HCT116 (cell line): ENCODE data around the gene ARNT2. TPM values are rescaled to one million over a fixed set of nuclear protein-coding genes. Genes with fewer than 3 reads are reported as not detected.

ENCODE experiments used
- ATAC-seq: fragments of 200-7000 bp; cut with Tn5 transposase; 2 replicates; pipeline ENCODE4 v1.9.1; 2020; ENCODE audit warnings: mild to moderate bottlenecking, moderate library complexity
- BruUV-seq: library from RNA; stranded (reverse); fragments of 400-500 nt; replicated peaks from 2 replicates; lab custom pipeline; 2021; lab: Mats Ljungman, UMichigan
- CTCF ChIA-PET: fragments of 300-600 bp; sonication (Branson Sonifier 250); formaldehyde crosslinking; loops from one replicate; lab custom pipeline; 2021; ENCODE audit warnings: antibody characterized with exemption; lab: Charles Lee
- POLR2A ChIA-PET: fragments of 300-600, 350-600 bp; sonication (Branson Sonifier 250); formaldehyde crosslinking; loops from one replicate; lab custom pipeline; 2021; ENCODE audit warnings: antibody characterized with exemption; lab: Charles Lee
- RAD21 ChIA-PET, 2 experiments: fragments of 300-600 bp; sonication (Branson Sonifier 250); formaldehyde crosslinking; loops; one replicate each; lab custom pipeline; 2023; ENCODE audit warnings: low total read pairs in 2 of 2; ENCODE audit not compliant: uncharacterized antibody in 2 of 2, unreplicated experiment in 2 of 2, low non-redundant PET in 1 of 2; lab: Charles Lee
- DNase-seq: peaks from one replicate; pipeline ENCODE4 v3.0.0-alpha.2; 2010; ENCODE audit warnings: low read depth, low spot score
- H2AFZ ChIP-seq: fragments of 200-600 bp; shearing (Covaris generic), sonication (generic); 2 replicates; pipeline ENCODE4 v1.6.1; 2017; ENCODE audit warnings: low read depth, mixed run types, mixed read lengths, antibody characterized with exemption, low read length; ENCODE audit not compliant: poor library complexity, severe bottlenecking
- H3K27ac ChIP-seq: 2 replicates; pipeline ENCODE4 v1.5.1; 2012; ENCODE audit warnings: low read depth, low read length
- H3K27me3 ChIP-seq: fragments of 200-600 bp; sonication (generic); 2 replicates; pipeline ENCODE4 v1.6.1; 2016; ENCODE audit warnings: mixed run types, low read length, mixed read lengths; ENCODE audit not compliant: insufficient read depth
- H3K36me3 ChIP-seq, 2 experiments: fragments of 200-500 bp in 1 of 2; fragments of 200-600 bp in 1 of 2; sonication (Bioruptor generic) in 1 of 2; sonication (generic) in 1 of 2; 2 replicates each; pipeline versions ENCODE4 v1.5.1 to v1.6.1; 2014 to 2016; ENCODE audit warnings: low read length in 2 of 2, inconsistent platforms in 1 of 2, mixed read lengths in 1 of 2, mixed run types in 1 of 2; ENCODE audit not compliant: insufficient read depth in 2 of 2, control insufficient read depth in 1 of 2
- H3K4me1 ChIP-seq, 2 experiments: fragments of 200-600 bp in 1 of 2; sonication (generic) in 1 of 2; 2 replicates each; pipeline versions ENCODE4 v1.5.1 to v1.6.1; 2012 to 2017; ENCODE audit warnings: low read length in 2 of 2, inconsistent platforms in 1 of 2, mild to moderate bottlenecking in 1 of 2, mixed read lengths in 1 of 2, mixed run types in 1 of 2, moderate library complexity in 1 of 2; ENCODE audit not compliant: insufficient read depth in 2 of 2, control insufficient read depth in 1 of 2
- H3K4me2 ChIP-seq: fragments of 200-600 bp; sonication (generic); 2 replicates; pipeline ENCODE4 v1.6.1; 2017; ENCODE audit warnings: mixed run types, low read length, mixed read lengths
- H3K4me3 ChIP-seq, 2 experiments: fragments of 200-600 bp in 1 of 2; sonication (generic) in 1 of 2; replicated peaks in 1 of 2; 2 replicates each; pipeline ENCODE4 v1.5.1; 2011 to 2016; ENCODE audit warnings: low read length in 2 of 2, control low read depth in 1 of 2, low read depth in 1 of 2, mild to moderate bottlenecking in 1 of 2, mixed read lengths in 1 of 2, mixed run types in 1 of 2
- H3K79me2 ChIP-seq: fragments of 200-600 bp; sonication (generic); 2 replicates; pipeline ENCODE4 v1.6.1; 2017; ENCODE audit warnings: mild to moderate bottlenecking, mixed run types, low read length, moderate library complexity, mixed read lengths; ENCODE audit not compliant: insufficient read depth
- H3K9ac ChIP-seq: fragments of 200-600 bp; sonication (generic); 2 replicates; pipeline ENCODE4 v1.6.1; 2016; ENCODE audit warnings: low read length, mixed read lengths
- H3K9me2 ChIP-seq: fragments of 200-600 bp; sonication (generic), shearing (Covaris generic); 2 replicates; pipeline ENCODE4 v1.6.1; 2017; ENCODE audit warnings: mixed run types, mild to moderate bottlenecking, moderate library complexity; ENCODE audit not compliant: insufficient read depth
- H3K9me3 ChIP-seq, 2 experiments: fragments of 200-500 bp in 1 of 2; fragments of 200-600 bp in 1 of 2; sonication (Bioruptor generic) in 1 of 2; sonication (generic) in 1 of 2; 2 replicates each; pipeline ENCODE4 v1.6.1; 2014 to 2017; ENCODE audit warnings: low read length in 2 of 2, mixed read lengths in 2 of 2, inconsistent platforms in 1 of 2, low read depth in 1 of 2, mild to moderate bottlenecking in 1 of 2, mixed run types in 1 of 2, moderate library complexity in 1 of 2; ENCODE audit not compliant: control insufficient read depth in 1 of 2, insufficient read depth in 1 of 2
- H4K20me1 ChIP-seq: fragments of 200-600 bp; sonication (generic), shearing (Covaris generic); 2 replicates; pipeline ENCODE4 v1.6.1; 2017; ENCODE audit warnings: mixed run types, mild to moderate bottlenecking, moderate library complexity; ENCODE audit not compliant: insufficient read depth
- CEBPB ChIP-seq: IDR thresholded peaks from 2 replicates; pipeline ENCODE4 v1.6.1; 2012; ENCODE audit warnings: low read depth
- ELF1 ChIP-seq: IDR thresholded peaks from 2 replicates; pipeline ENCODE4 v1.6.1; 2012; ENCODE audit warnings: low read depth, borderline replicate concordance
- EZH2phosphoT487 ChIP-seq: fragments of 200-600 bp; IDR thresholded peaks from 2 replicates; pipeline ENCODE4 v1.6.1; 2018; ENCODE audit warnings: antibody characterized with exemption, borderline replicate concordance
- JUND ChIP-seq: IDR thresholded peaks from 2 replicates; pipeline ENCODE4 v1.6.1; 2012
- POLR2AphosphoS5 ChIP-seq: IDR thresholded peaks from 2 replicates; pipeline ENCODE4 v1.6.1; 2011; ENCODE audit warnings: mild to moderate bottlenecking, low read depth, low read length, moderate library complexity
- TCF7L2 ChIP-seq: IDR thresholded peaks from 2 replicates; pipeline ENCODE4 v1.7.0; 2011; ENCODE audit warnings: borderline replicate concordance, inconsistent platforms; ENCODE audit not compliant: insufficient read depth, insufficient read length; ENCODE audit errors: extremely low read depth
- ZBTB33 ChIP-seq: IDR thresholded peaks from 2 replicates; pipeline ENCODE4 v1.6.1; 2011; ENCODE audit warnings: mild to moderate bottlenecking, low read length, moderate library complexity; ENCODE audit not compliant: insufficient replicate concordance; ENCODE audit errors: extremely low read depth
- ZFX ChIP-seq: fragments of 450-650 bp; IDR thresholded peaks from 2 replicates; pipeline ENCODE4 v1.6.1; 2017
- intact Hi-C: fragments of 100-400 bp; cut with micrococcal nuclease; formaldehyde crosslinking; loops from 2 replicates; pipeline ENCODE4 v1.10.0; 2022
- total RNA-seq: library from RNA; stranded (reverse); gene quantifications from one replicate; pipeline ENCODE4 v1.2.1, GENCODE V29; 2021; ENCODE audit not compliant: unreplicated experiment

The ARNT2 gene
- total RNA-seq, 1 experiment from 2014 or later: 3.0 TPM

- POLR2A ChIA-PET: no interaction called here
- no peak for TF ChIP-seq JUND
- no peak for TF ChIP-seq ELF1
- TF ChIP-seq CEBPB: no peak
- TF ChIP-seq ZFX: no peak
- no peak for TF ChIP-seq POLR2AphosphoS5
- no peak for TF ChIP-seq ZBTB33
- no peak for TF ChIP-seq TCF7L2
- no peak for TF ChIP-seq EZH2phosphoT487
- intact Hi-C loops: no loop called here
These were observed 27.6 kb downstream of the ARNT2 start for GRCh38 chr15:80431635-80432344.

More at GRCh38 chr15:80431635-80432344, 27.6 kb downstream of the ARNT2 start:
- Histone ChIP-seq H3K79me2 (no peaks in the 10 kb centered on the region), H3K4me2 (no peak overlapping the region), H3K36me3 (no peaks in the 10 kb centered on the region), H2AFZ (no peak overlapping the region), H3K27me3 (no peaks in the 10 kb centered on the region), H3K9me3 (no peaks in the 10 kb centered on the region), H3K9me2 (no peaks in the 10 kb centered on the region), H3K9ac (no peak overlapping the region), H3K4me3 (no peak overlapping the region), H4K20me1 (no peaks in the 10 kb centered on the region), H3K27ac (no peak overlapping the region), H3K4me1 (peaks cover 8 to 17% of the 10 kb centered on the region in 2 experiments)
- BruUV-seq: no TSS peak
- ChIA-PET RAD21 (no interaction called here), CTCF (interaction anchor here (1.1 kb wide), 1 partner anchor 345 kb away, joined by 3 read pairs; no protein-coding TSS in a partner anchor)
- DNase-seq (no peak), ATAC-seq (no peak)
